ENCODE measurements around the gene MRPL3. TPM values are rescaled to one million over a fixed set of nuclear protein-coding genes. Genes with fewer than 3 reads are reported as not detected.

The MRPL3 gene
- polyA plus RNA-seq, 2 donors, result 61.1 to 79.1 TPM

GRCh38 chr3:131540821-131541220 lies 38.0 kb upstream of the MRPL3 start:
- no peaks in the 10 kb centered on the region for H3K4me1 ChIP-seq (ENCODE audit: control insufficient read depth in 2 of 2, insufficient read depth in 2 of 2, low read length in 1 of 2)
- no peaks in the 10 kb centered on the region for H3K36me3 ChIP-seq (ENCODE audit: control insufficient read depth in 2 of 2, insufficient read depth in 2 of 2, low read length in 1 of 2)
- no peaks in the 10 kb centered on the region for H3K27me3 ChIP-seq (ENCODE audit: control insufficient read depth in 1 of 2, insufficient read depth in 2 of 2, low read length in 2 of 2)
- 68 to 75% methylated on average over 2 of the region's 2 CpGs for WGBS, 2 donors
- no peak overlapping the region for H3K27ac ChIP-seq (ENCODE audit: low read depth in 2 of 2, low read length in 1 of 2)
- H3K4me3 ChIP-seq (ENCODE audit: low read depth in 1 of 2, low read length in 2 of 2), result no peak overlapping the region
- no peaks in the 10 kb centered on the region for H3K9me3 ChIP-seq (ENCODE audit: control insufficient read depth in 2 of 2, insufficient read depth in 1 of 2, low read depth in 1 of 2, low read length in 1 of 2)

GRCh38 chr3:131540143-131540542 lies 37.4 kb upstream of the MRPL3 start:
- no peak overlapping the region for H3K27ac ChIP-seq (ENCODE audit: low read depth in 2 of 2, low read length in 1 of 2)
- no peaks in the 10 kb centered on the region for H3K4me1 ChIP-seq (ENCODE audit: control insufficient read depth in 2 of 2, insufficient read depth in 2 of 2, low read length in 1 of 2)
- H3K36me3 ChIP-seq (ENCODE audit: control insufficient read depth in 2 of 2, insufficient read depth in 2 of 2, low read length in 1 of 2), result no peaks in the 10 kb centered on the region
- H3K27me3 ChIP-seq (ENCODE audit: control insufficient read depth in 1 of 2, insufficient read depth in 2 of 2, low read length in 2 of 2), result no peaks in the 10 kb centered on the region
- H3K9me3 ChIP-seq (ENCODE audit: control insufficient read depth in 2 of 2, insufficient read depth in 1 of 2, low read depth in 1 of 2, low read length in 1 of 2), result no peaks in the 10 kb centered on the region
- no peak overlapping the region for H3K4me3 ChIP-seq (ENCODE audit: low read depth in 1 of 2, low read length in 2 of 2)

- WGBS, 2 donors, result 95 to 96% methylated on average over 1 of the region's 1 CpG
- no peaks in the 10 kb centered on the region for H3K4me1 ChIP-seq (ENCODE audit: control insufficient read depth in 2 of 2, insufficient read depth in 2 of 2, low read length in 1 of 2)
- no peak overlapping the region for H3K27ac ChIP-seq (ENCODE audit: low read depth in 2 of 2, low read length in 1 of 2)
- H3K9me3 ChIP-seq (ENCODE audit: control insufficient read depth in 2 of 2, insufficient read depth in 1 of 2, low read depth in 1 of 2, low read length in 1 of 2), result no peaks in the 10 kb centered on the region
- no peaks in the 10 kb centered on the region for H3K27me3 ChIP-seq (ENCODE audit: control insufficient read depth in 1 of 2, insufficient read depth in 2 of 2, low read length in 2 of 2)
- no peaks in the 10 kb centered on the region for H3K36me3 ChIP-seq (ENCODE audit: control insufficient read depth in 2 of 2, insufficient read depth in 2 of 2, low read length in 1 of 2)
- no peak overlapping the region for H3K4me3 ChIP-seq (ENCODE audit: low read depth in 1 of 2, low read length in 2 of 2)
These were observed 36.2 kb upstream of the MRPL3 start for GRCh38 chr3:131538968-131539367.

GRCh38 chr3:131537531-131537930 lies 34.8 kb upstream of the MRPL3 start:
- WGBS, 2 donors, result 88 to 94% methylated on average over 3 of the region's 3 CpGs
- Histone ChIP-seq H3K9me3 (ENCODE audit: control insufficient read depth in 2 of 2, insufficient read depth in 1 of 2, low read depth in 1 of 2, low read length in 1 of 2) (no peaks in the 10 kb centered on the region), H3K27me3 (ENCODE audit: control insufficient read depth in 1 of 2, insufficient read depth in 2 of 2, low read length in 2 of 2) (no peaks in the 10 kb centered on the region), H3K4me1 (ENCODE audit: control insufficient read depth in 2 of 2, insufficient read depth in 2 of 2, low read length in 1 of 2) (no peaks in the 10 kb centered on the region), H3K27ac (ENCODE audit: low read depth in 2 of 2, low read length in 1 of 2) (no peak overlapping the region), H3K36me3 (ENCODE audit: control insufficient read depth in 2 of 2, insufficient read depth in 2 of 2, low read length in 1 of 2) (no peaks in the 10 kb centered on the region), H3K4me3 (ENCODE audit: low read depth in 1 of 2, low read length in 2 of 2) (no peak overlapping the region)

DNA sequence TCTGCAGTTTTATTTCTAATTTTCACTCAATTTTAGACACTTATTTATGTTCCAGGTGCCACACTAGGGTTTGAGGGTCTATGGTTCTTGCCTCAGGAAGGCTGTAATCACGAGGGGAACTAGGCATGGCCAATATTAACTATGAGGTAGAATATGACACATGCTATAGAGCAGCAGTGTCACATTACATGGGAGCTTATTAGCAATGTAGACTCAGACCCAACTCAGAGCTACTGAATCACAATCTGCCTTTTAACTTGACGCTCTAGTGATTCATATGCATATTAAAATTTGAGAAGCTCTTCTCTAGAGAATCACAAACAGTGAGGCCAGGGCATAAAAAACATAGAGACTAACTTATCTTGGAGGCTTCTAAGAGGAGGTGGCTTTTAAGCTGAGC lies 32.8 kb upstream of the MRPL3 start:
- Histone ChIP-seq H3K4me1 (ENCODE audit: control insufficient read depth in 2 of 2, insufficient read depth in 2 of 2, low read length in 1 of 2) (no peaks in the 10 kb centered on the region), H3K36me3 (ENCODE audit: control insufficient read depth in 2 of 2, insufficient read depth in 2 of 2, low read length in 1 of 2) (no peaks in the 10 kb centered on the region), H3K4me3 (ENCODE audit: low read depth in 1 of 2, low read length in 2 of 2) (no peak overlapping the region), H3K27me3 (ENCODE audit: control insufficient read depth in 1 of 2, insufficient read depth in 2 of 2, low read length in 2 of 2) (no peaks in the 10 kb centered on the region), H3K27ac (ENCODE audit: low read depth in 2 of 2, low read length in 1 of 2) (no peak overlapping the region), H3K9me3 (ENCODE audit: control insufficient read depth in 2 of 2, insufficient read depth in 1 of 2, low read depth in 1 of 2, low read length in 1 of 2) (no peaks in the 10 kb centered on the region)
- WGBS, 2 donors, result 36 to 43% methylated on average over 2 of the region's 2 CpGs

DNA sequence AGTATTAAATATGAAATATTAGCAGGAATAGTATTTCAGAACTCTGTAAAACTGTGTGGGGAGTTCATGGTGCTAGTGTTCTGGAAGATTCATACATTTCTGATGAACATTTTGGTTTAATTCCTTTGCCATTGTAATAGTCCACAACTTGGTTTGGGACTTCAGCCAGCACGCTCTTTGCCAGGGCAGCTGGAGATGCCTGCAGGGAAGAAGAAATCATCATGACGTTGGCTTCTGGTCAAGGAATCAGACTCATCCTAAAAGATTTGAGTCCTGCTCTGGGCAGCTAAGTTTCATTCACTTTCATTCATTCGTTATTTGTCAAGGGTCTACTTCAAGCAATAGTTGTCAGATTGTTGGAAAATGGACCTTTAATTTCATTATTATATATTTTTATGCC lies 32.4 kb upstream of the MRPL3 start:
- H3K27me3 ChIP-seq (ENCODE audit: control insufficient read depth in 1 of 2, insufficient read depth in 2 of 2, low read length in 2 of 2), result no peaks in the 10 kb centered on the region
- H3K9me3 ChIP-seq (ENCODE audit: control insufficient read depth in 2 of 2, insufficient read depth in 1 of 2, low read depth in 1 of 2, low read length in 1 of 2), result no peaks in the 10 kb centered on the region
- WGBS, 2 donors, result 40 to 62% methylated on average over 3 of the region's 3 CpGs
- no peaks in the 10 kb centered on the region for H3K36me3 ChIP-seq (ENCODE audit: control insufficient read depth in 2 of 2, insufficient read depth in 2 of 2, low read length in 1 of 2)
- H3K27ac ChIP-seq (ENCODE audit: low read depth in 2 of 2, low read length in 1 of 2), result no peak overlapping the region
- H3K4me1 ChIP-seq (ENCODE audit: control insufficient read depth in 2 of 2, insufficient read depth in 2 of 2, low read length in 1 of 2), result no peaks in the 10 kb centered on the region
- no peak overlapping the region for H3K4me3 ChIP-seq (ENCODE audit: low read depth in 1 of 2, low read length in 2 of 2)

DNA sequence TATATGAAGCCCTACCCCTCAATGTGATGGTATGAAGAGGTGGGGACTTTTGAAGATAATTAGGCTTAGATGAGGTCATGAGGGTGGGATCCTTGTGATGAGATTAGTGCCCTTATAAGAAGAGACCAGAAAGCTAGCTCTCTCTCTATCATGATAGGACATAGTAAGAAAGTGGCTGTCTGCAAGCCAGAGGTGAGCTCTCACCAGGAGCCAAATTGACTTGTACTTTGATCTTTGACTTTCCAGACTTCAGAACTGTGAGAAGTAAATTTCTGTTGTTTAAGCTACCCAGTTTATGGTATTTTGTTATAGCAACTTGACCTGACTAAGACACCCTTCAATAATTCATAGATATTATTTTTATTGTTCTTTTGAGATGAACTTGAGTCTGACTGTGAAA lies 29.9 kb upstream of the MRPL3 start:
- Histone ChIP-seq H3K9me3 (ENCODE audit: control insufficient read depth in 2 of 2, insufficient read depth in 1 of 2, low read depth in 1 of 2, low read length in 1 of 2) (no peaks in the 10 kb centered on the region), H3K36me3 (ENCODE audit: control insufficient read depth in 2 of 2, insufficient read depth in 2 of 2, low read length in 1 of 2) (no peaks in the 10 kb centered on the region), H3K4me1 (ENCODE audit: control insufficient read depth in 2 of 2, insufficient read depth in 2 of 2, low read length in 1 of 2) (no peaks in the 10 kb centered on the region), H3K4me3 (ENCODE audit: low read depth in 1 of 2, low read length in 2 of 2) (no peak overlapping the region), H3K27ac (ENCODE audit: low read depth in 2 of 2, low read length in 1 of 2) (no peak overlapping the region), H3K27me3 (ENCODE audit: control insufficient read depth in 1 of 2, insufficient read depth in 2 of 2, low read length in 2 of 2) (peaks cover 0 to 3% of the 10 kb centered on the region in 2 donors)

- H3K4me1 ChIP-seq (ENCODE audit: control insufficient read depth in 2 of 2, insufficient read depth in 2 of 2, low read length in 1 of 2), result peaks cover 0 to 7% of the 10 kb centered on the region in 2 donors
- H3K4me3 ChIP-seq (ENCODE audit: low read depth in 1 of 2, low read length in 2 of 2), result no peak overlapping the region
- peaks cover 0 to 3% of the 10 kb centered on the region in 2 donors for H3K27me3 ChIP-seq (ENCODE audit: control insufficient read depth in 1 of 2, insufficient read depth in 2 of 2, low read length in 2 of 2)
- H3K27ac ChIP-seq (ENCODE audit: low read depth in 2 of 2, low read length in 1 of 2), result no peak overlapping the region
- H3K9me3 ChIP-seq (ENCODE audit: control insufficient read depth in 2 of 2, insufficient read depth in 1 of 2, low read depth in 1 of 2, low read length in 1 of 2), result no peaks in the 10 kb centered on the region
- H3K36me3 ChIP-seq (ENCODE audit: control insufficient read depth in 2 of 2, insufficient read depth in 2 of 2, low read length in 1 of 2), result no peaks in the 10 kb centered on the region
- WGBS, 2 donors, result 72 to 86% methylated on average over 1 of the region's 1 CpG
These were observed 28.1 kb upstream of the MRPL3 start for GRCh38 chr3:131530843-131531242.

DNA sequence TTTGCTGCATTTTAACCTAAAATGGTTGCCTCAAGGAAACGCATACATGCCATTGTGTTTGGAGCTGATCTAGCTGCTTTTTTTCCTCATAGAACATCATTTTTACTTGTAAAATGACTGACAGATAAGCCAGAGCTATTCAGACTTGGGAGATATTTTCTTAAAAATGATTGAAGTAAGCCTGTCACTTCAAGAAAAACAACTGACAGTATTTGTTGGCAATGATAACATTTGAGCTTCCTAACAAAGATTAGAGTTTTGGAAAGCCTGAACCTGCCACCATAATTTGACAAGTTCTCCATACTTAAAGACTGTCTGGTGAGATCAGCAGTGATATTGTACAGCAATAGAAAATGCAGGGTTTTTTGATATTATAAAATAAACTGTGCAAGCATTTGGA lies 27.6 kb upstream of the MRPL3 start:
- Histone ChIP-seq H3K36me3 (ENCODE audit: control insufficient read depth in 2 of 2, insufficient read depth in 2 of 2, low read length in 1 of 2) (no peaks in the 10 kb centered on the region), H3K9me3 (ENCODE audit: control insufficient read depth in 2 of 2, insufficient read depth in 1 of 2, low read depth in 1 of 2, low read length in 1 of 2) (no peaks in the 10 kb centered on the region), H3K27me3 (ENCODE audit: control insufficient read depth in 1 of 2, insufficient read depth in 2 of 2, low read length in 2 of 2) (peaks cover 0 to 3% of the 10 kb centered on the region in 2 donors), H3K4me3 (ENCODE audit: low read depth in 1 of 2, low read length in 2 of 2) (no peak overlapping the region), H3K27ac (ENCODE audit: low read depth in 2 of 2, low read length in 1 of 2) (no peak overlapping the region), H3K4me1 (ENCODE audit: control insufficient read depth in 2 of 2, insufficient read depth in 2 of 2, low read length in 1 of 2) (peaks cover 0 to 7% of the 10 kb centered on the region in 2 donors)
- WGBS, 2 donors, result 85 to 94% methylated on average over 1 of the region's 1 CpG

- Histone ChIP-seq H3K9me3 (ENCODE audit: control insufficient read depth in 2 of 2, insufficient read depth in 1 of 2, low read depth in 1 of 2, low read length in 1 of 2) (no peaks in the 10 kb centered on the region), H3K27ac (ENCODE audit: low read depth in 2 of 2, low read length in 1 of 2) (no peak overlapping the region), H3K4me3 (ENCODE audit: low read depth in 1 of 2, low read length in 2 of 2) (peak overlapping the region; percentile 9 to 12), H3K4me1 (ENCODE audit: control insufficient read depth in 2 of 2, insufficient read depth in 2 of 2, low read length in 1 of 2) (peaks cover 0 to 7% of the 10 kb centered on the region in 2 donors), H3K36me3 (ENCODE audit: control insufficient read depth in 2 of 2, insufficient read depth in 2 of 2, low read length in 1 of 2) (no peaks in the 10 kb centered on the region), H3K27me3 (ENCODE audit: control insufficient read depth in 1 of 2, insufficient read depth in 2 of 2, low read length in 2 of 2) (peaks cover 0 to 3% of the 10 kb centered on the region in 2 donors)
- WGBS, 2 donors, result 12 to 17% methylated on average over 37 of the region's 37 CpGs
These were observed 24.1 kb upstream of the MRPL3 start for GRCh38 chr3:131526801-131527347.

Data from esophagus (tissue), 2 donors.